K562 (cell line): Measurements from ENCODE around the gene HDLBP. TPM values are rescaled to one million over a fixed set of nuclear protein-coding genes. Genes with fewer than 3 reads are reported as not detected.

ENCODE experiments used
- ATAC-seq: fragments of 200-7000 bp; cut with Tn5 transposase; 3 replicates; pipeline ENCODE4 v1.9.1; 2020; ENCODE audit warnings: moderate library complexity
- BruUV-seq: library from RNA; stranded (reverse); fragments of 400-500 nt; replicated peaks from 2 replicates; lab custom pipeline; 2021; lab: Mats Ljungman, UMichigan
- CTCF ChIA-PET: fragments of 300-600 bp; formaldehyde crosslinking; extraction: SDS; loops from one replicate; lab custom pipeline; 2021; ENCODE audit warnings: low intra/inter-chr PET ratio; lab: Yijun Ruan, JAX
- POLR2A ChIA-PET: fragments of 300-600, 350-650 bp; sonication (Branson Sonifier 250); formaldehyde crosslinking; extraction: SDS; loops from one replicate; lab custom pipeline; 2021; ENCODE audit warnings: antibody characterized with exemption, inconsistent platforms; lab: Yijun Ruan, JAX
- DNase-seq, 4 experiments: peaks; one replicate each; pipeline versions ENCODE4 v3.0.0 to v3.0.0-alpha.2; 2011 to 2018; ENCODE audit warnings: low spot score in 3 of 4, mixed read lengths in 3 of 4; ENCODE audit errors: extremely low read depth in 1 of 4
- FAIRE-seq: peaks from 2 replicates; lab custom pipeline; 2011; peaks lifted over from hg19 to GRCh38; lab: Jason Lieb, UNC
- H2AFZ ChIP-seq: 2 replicates; pipeline ENCODE4 v1.6.0; 2011; ENCODE audit warnings: low read depth, low read length, control low read depth, inconsistent platforms
- H3K27ac ChIP-seq: fragments of 200-600 bp; 3 replicates; pipeline ENCODE4 v1.8.0; 2011; ENCODE audit warnings: low read depth, mild to moderate bottlenecking, control low read depth, inconsistent platforms, low read length, moderate library complexity, mixed read lengths; ENCODE audit errors: extremely low read depth
- H3K27me3 ChIP-seq, 2 experiments: fragments of 300-600 bp in 1 of 2; 2 replicates in 1 of 2; 3 replicates in 1 of 2; pipeline versions ENCODE4 v1.6.0 to v1.8.0; 2011; ENCODE audit warnings: inconsistent platforms in 2 of 2, low read length in 2 of 2, mild to moderate bottlenecking in 1 of 2, mixed read lengths in 1 of 2, moderate library complexity in 1 of 2; ENCODE audit not compliant: control insufficient read depth in 2 of 2, insufficient read depth in 2 of 2
- H3K36me3 ChIP-seq: fragments of 300-600 bp; 3 replicates; pipeline ENCODE4 v1.8.0; 2011; ENCODE audit warnings: mild to moderate bottlenecking, low read length, inconsistent platforms; ENCODE audit not compliant: control insufficient read depth, insufficient read depth
- H3K4me1 ChIP-seq, 2 experiments: fragments of 200-600 bp in 1 of 2; replicated peaks in 1 of 2; 2 replicates in 1 of 2; 3 replicates in 1 of 2; pipeline versions ENCODE4 v1.5.1 to v1.8.0; 2011; ENCODE audit warnings: inconsistent platforms in 2 of 2, low read length in 2 of 2, mild to moderate bottlenecking in 1 of 2, mixed read lengths in 1 of 2, moderate library complexity in 1 of 2; ENCODE audit not compliant: control insufficient read depth in 2 of 2, insufficient read depth in 2 of 2
- H3K4me2 ChIP-seq: 2 replicates; pipeline ENCODE4 v1.6.1; 2011; ENCODE audit warnings: low read length, control low read depth, inconsistent platforms, mixed read lengths; ENCODE audit not compliant: insufficient read depth
- H3K4me3 ChIP-seq: fragments of 200-600 bp; sonication (generic), shearing (Covaris generic); 2 replicates; pipeline ENCODE4 v1.5.1; 2016; ENCODE audit warnings: control low read depth, inconsistent platforms
- H3K79me2 ChIP-seq: fragments of 200-600 bp; 3 replicates; pipeline ENCODE4 v1.8.0; 2011; ENCODE audit warnings: low read length, inconsistent platforms; ENCODE audit not compliant: control insufficient read depth, insufficient read depth
- H3K9ac ChIP-seq, 2 experiments: 2 replicates each; pipeline versions ENCODE4 v1.6.0 to v1.6.1; 2011; ENCODE audit warnings: low read depth in 2 of 2, low read length in 2 of 2, control low read depth in 1 of 2, inconsistent platforms in 1 of 2, mild to moderate bottlenecking in 1 of 2, mixed read lengths in 1 of 2; ENCODE audit not compliant: insufficient read depth in 1 of 2
- H3K9me1 ChIP-seq: one replicate; pipeline ENCODE4 v1.6.0; 2011; ENCODE audit warnings: inconsistent platforms, mild to moderate bottlenecking, low read length, moderate library complexity; ENCODE audit not compliant: control insufficient read depth, insufficient read depth
- H3K9me3 ChIP-seq: replicated peaks from 2 replicates; pipeline ENCODE4 v1.5.1; 2011; ENCODE audit warnings: low read depth, low read length, inconsistent platforms; ENCODE audit not compliant: control insufficient read depth, insufficient read depth
- H4K20me1 ChIP-seq: replicated peaks from 2 replicates; pipeline ENCODE4 v1.6.1; 2011; ENCODE audit warnings: low read length, inconsistent platforms, mixed read lengths; ENCODE audit not compliant: control insufficient read depth, insufficient read depth
- DDX20 ChIP-seq: fragments of 450-650 bp; IDR thresholded peaks from 2 replicates; pipeline ENCODE4 v1.6.1; 2016; ENCODE audit warnings: missing genetic modification characterization, low read depth, mild to moderate bottlenecking, missing compliant biosample characterization, moderate library complexity
- JUND ChIP-seq, 2 experiments: IDR thresholded peaks; 2 replicates in 1 of 2; 3 replicates in 1 of 2; pipeline ENCODE4 v1.6.1; 2011; ENCODE audit warnings: borderline replicate concordance in 2 of 2, low read depth in 2 of 2, low read length in 2 of 2, improper control_type of control experiment in 1 of 2, missing biosample characterization in 1 of 2, missing genetic modification characterization in 1 of 2, missing genetic modification reagents in 1 of 2
- MAFK ChIP-seq: IDR thresholded peaks from 2 replicates; pipeline ENCODE4 v1.6.1; 2011; ENCODE audit warnings: low read length, improper control_type of control experiment
- WGBS: fragments of 100-300 bp; shearing (Covaris generic); methylation state at CpG from one replicate; pipeline ENCODE4 v1.1.6; 2016; ENCODE audit warnings: low coverage, mixed read lengths; ENCODE audit not compliant: insufficient coverage; ENCODE audit errors: missing lambda C conversion rate; 5-methylcytosine and 5-hydroxymethylcytosine counted together
- in situ Hi-C: fragments of 300-500 bp; cut with MboI; formaldehyde crosslinking; loops from 4 replicates; pipeline ENCODE4 v1.15.0; 2018; ENCODE audit warnings: inconsistent platforms, mixed read lengths
- intact Hi-C: fragments of 100-400 bp; cut with micrococcal nuclease; formaldehyde crosslinking; loops from 2 replicates; pipeline ENCODE4 v1.14.2; 2022
- polyA plus RNA-seq, 8 experiments: library from polyadenylated mRNA; depleted of rRNA in 4 of 8; stranded (reverse) in 5 of 8; unstranded in 3 of 8; fragments of >200 nt; fragmentation: Nextera tagmentation in 2 of 8; fragmentation: Illumina TruSeq in 1 of 8; extraction: Ambion mirVana in 2 of 8; extraction: Trizol in 1 of 8; gene quantifications; 2 replicates each; pipeline versions ENCODE4 v1.2.1 to v1.2.3, GENCODE V29; 2011 to 2014; ENCODE audit warnings: inconsistent platforms in 1 of 8, missing spikeins in 1 of 8
- total RNA-seq, 7 experiments: library from RNA; depleted of rRNA in 6 of 7; stranded (reverse); fragments of >200 nt in 6 of 7; fragmentation: Illumina TruSeq in 2 of 7; extraction: Trizol in 2 of 7; gene quantifications; 2 replicates each; pipeline versions ENCODE4 v1.2.1 to v1.2.3, GENCODE V29; 2011 to 2021; ENCODE audit warnings: low replicate concordance in 1 of 7
- TF ChIP-seq, protein P1 (sequence below): fragments of 250-450 bp; sonication (Bioruptor Pico); IDR thresholded peaks from 2 replicates; pipeline ENCODE4 v1.8.0; 2021; ENCODE audit warnings: moderate library complexity, mild to moderate bottlenecking, inconsistent platforms
- TF ChIP-seq, protein P2 (sequence below): fragments of 200-800 bp; sonication (Bioruptor generic); IDR thresholded peaks from 2 replicates; pipeline ENCODE4 v1.6.1; 2016; ENCODE audit warnings: missing genetic modification characterization, missing compliant biosample characterization

The HDLBP gene
- total and polyA plus RNA-seq, 9 of the 15 experiments (the other 6 are each of a cell fraction or from before 2014, with no cell fraction given): 24.4 to 378 (median 146) TPM

DNA sequence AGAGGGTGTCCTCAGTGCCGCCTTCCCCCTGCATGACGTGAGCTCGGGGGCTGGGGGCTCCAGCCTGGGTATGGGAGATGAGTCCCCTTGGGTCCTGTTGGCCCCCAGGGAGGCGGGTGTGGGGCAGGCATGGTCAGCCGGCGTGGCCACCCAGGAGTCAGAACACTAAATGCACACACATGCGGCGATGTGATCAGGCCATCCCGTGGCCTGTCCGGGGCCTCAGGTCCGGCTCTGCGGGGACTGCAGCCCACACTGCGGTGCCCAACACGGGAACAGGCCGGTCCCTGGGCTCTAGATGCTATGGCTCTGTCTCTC is 113.2 kb downstream of the HDLBP start:
- Histone ChIP-seq H3K36me3 (no peaks in the 10 kb centered on the region), H3K4me3 (no peak overlapping the region), H3K4me1 (peaks cover 0 to 39% of the 10 kb centered on the region in 2 experiments; a peak in 3 of 5 replicates), H2AFZ (no peak overlapping the region), H3K27me3 (peaks cover 0 to 15% of the 10 kb centered on the region in 2 experiments; a peak in 2 of 5 replicates), H3K9me3 (no peaks in the 10 kb centered on the region), H4K20me1 (no peaks in the 10 kb centered on the region), H3K9ac (no peak overlapping the region), H3K27ac (no peak overlapping the region), H3K79me2 (no peaks in the 10 kb centered on the region), H3K9me1 (no peaks in the 10 kb centered on the region), H3K4me2 (no peak overlapping the region)
- intact Hi-C loops (no loop called here), in situ Hi-C loops (no loop called here)
- POLR2A ChIA-PET: no interaction called here
- CTCF ChIA-PET: no interaction called here
- 36% methylated on average over 10 of the region's 15 CpGs for WGBS
- no peak for FAIRE-seq
- no TSS peak for BruUV-seq
- ATAC-seq: no peak
- TF ChIP-seq, protein P1, sequence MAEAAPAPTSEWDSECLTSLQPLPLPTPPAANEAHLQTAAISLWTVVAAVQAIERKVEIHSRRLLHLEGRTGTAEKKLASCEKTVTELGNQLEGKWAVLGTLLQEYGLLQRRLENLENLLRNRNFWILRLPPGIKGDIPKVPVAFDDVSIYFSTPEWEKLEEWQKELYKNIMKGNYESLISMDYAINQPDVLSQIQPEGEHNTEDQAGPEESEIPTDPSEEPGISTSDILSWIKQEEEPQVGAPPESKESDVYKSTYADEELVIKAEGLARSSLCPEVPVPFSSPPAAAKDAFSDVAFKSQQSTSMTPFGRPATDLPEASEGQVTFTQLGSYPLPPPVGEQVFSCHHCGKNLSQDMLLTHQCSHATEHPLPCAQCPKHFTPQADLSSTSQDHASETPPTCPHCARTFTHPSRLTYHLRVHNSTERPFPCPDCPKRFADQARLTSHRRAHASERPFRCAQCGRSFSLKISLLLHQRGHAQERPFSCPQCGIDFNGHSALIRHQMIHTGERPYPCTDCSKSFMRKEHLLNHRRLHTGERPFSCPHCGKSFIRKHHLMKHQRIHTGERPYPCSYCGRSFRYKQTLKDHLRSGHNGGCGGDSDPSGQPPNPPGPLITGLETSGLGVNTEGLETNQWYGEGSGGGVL (CRISPR knock-in tag): no peak
- TF ChIP-seq, protein P2, sequence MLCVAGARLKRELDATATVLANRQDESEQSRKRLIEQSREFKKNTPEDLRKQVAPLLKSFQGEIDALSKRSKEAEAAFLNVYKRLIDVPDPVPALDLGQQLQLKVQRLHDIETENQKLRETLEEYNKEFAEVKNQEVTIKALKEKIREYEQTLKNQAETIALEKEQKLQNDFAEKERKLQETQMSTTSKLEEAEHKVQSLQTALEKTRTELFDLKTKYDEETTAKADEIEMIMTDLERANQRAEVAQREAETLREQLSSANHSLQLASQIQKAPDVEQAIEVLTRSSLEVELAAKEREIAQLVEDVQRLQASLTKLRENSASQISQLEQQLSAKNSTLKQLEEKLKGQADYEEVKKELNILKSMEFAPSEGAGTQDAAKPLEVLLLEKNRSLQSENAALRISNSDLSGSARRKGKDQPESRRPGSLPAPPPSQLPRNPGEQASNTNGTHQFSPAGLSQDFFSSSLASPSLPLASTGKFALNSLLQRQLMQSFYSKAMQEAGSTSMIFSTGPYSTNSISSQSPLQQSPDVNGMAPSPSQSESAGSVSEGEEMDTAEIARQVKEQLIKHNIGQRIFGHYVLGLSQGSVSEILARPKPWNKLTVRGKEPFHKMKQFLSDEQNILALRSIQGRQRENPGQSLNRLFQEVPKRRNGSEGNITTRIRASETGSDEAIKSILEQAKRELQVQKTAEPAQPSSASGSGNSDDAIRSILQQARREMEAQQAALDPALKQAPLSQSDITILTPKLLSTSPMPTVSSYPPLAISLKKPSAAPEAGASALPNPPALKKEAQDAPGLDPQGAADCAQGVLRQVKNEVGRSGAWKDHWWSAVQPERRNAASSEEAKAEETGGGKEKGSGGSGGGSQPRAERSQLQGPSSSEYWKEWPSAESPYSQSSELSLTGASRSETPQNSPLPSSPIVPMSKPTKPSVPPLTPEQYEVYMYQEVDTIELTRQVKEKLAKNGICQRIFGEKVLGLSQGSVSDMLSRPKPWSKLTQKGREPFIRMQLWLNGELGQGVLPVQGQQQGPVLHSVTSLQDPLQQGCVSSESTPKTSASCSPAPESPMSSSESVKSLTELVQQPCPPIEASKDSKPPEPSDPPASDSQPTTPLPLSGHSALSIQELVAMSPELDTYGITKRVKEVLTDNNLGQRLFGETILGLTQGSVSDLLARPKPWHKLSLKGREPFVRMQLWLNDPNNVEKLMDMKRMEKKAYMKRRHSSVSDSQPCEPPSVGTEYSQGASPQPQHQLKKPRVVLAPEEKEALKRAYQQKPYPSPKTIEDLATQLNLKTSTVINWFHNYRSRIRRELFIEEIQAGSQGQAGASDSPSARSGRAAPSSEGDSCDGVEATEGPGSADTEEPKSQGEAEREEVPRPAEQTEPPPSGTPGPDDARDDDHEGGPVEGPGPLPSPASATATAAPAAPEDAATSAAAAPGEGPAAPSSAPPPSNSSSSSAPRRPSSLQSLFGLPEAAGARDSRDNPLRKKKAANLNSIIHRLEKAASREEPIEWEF (CRISPR knock-in tag): no peak
- TF ChIP-seq JUND (IDR thresholded peaks at IDR 0.05; ENCODE audit: borderline replicate concordance, low read depth, low read length) (no peak), JUND (tag; IDR thresholded peaks at IDR 0.05; ENCODE audit: borderline replicate concordance, low read depth, low read length) (no peak), MAFK (no peak), DDX20 (tag) (no peak)
- DNase-seq: no peak
